Measurements from ENCODE around the gene DUOXA1.
"Not testable (repeated sequence)": the region's sequence is repeated elsewhere in the genome, so short reads cannot be mapped to it uniquely, and the experiment has no call there.

DNA sequence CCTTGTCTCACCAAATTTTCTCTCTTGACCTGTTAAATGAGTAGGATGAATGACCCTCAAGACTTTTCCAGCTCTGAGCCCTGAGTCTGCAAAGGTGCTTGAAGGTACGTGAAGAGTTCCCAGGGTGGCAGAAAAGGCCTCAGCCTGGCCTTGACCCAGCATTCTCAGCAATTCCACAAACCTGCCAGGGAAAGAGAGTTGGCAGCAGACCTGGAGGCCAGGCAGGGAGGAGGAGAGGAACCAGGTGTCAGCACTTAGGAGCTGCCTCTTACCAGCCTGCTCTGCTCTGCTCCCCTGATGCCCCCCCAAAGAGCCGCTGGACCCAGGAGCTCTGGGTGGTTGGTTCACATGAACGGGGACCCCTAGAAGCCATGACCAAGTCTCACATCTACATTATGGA is 49.1 kb downstream of the DUOXA1 start:
- TF ChIP-seq YY1 (tag by site-specific recombination; IDR thresholded peaks at IDR 0.05); ZNF777 (tag by site-specific recombination; IDR thresholded peaks at IDR 0.05; ENCODE audit: borderline replicate concordance); ZBTB21 (tag by site-specific recombination; IDR thresholded peaks at IDR 0.05); ZNF626 (tag by site-specific recombination; IDR thresholded peaks at IDR 0.05); ZNF341 (tag by site-specific recombination; IDR thresholded peaks at IDR 0.05; ENCODE audit: low read depth); PRDM2 (tag by site-specific recombination; IDR thresholded peaks at IDR 0.05; ENCODE audit: borderline replicate concordance); BCL11A (tag by site-specific recombination; IDR thresholded peaks at IDR 0.05; ENCODE audit: low read depth); ZNF585B (tag by site-specific recombination; IDR thresholded peaks at IDR 0.05); ZNF558 (tag by site-specific recombination; IDR thresholded peaks at IDR 0.05); ZSCAN30 (tag by site-specific recombination; IDR thresholded peaks at IDR 0.05); ZNF561 (tag by site-specific recombination; IDR thresholded peaks at IDR 0.05; ENCODE audit: borderline replicate concordance): not testable (repeated sequence)
- TF ChIP-seq, protein P1, sequence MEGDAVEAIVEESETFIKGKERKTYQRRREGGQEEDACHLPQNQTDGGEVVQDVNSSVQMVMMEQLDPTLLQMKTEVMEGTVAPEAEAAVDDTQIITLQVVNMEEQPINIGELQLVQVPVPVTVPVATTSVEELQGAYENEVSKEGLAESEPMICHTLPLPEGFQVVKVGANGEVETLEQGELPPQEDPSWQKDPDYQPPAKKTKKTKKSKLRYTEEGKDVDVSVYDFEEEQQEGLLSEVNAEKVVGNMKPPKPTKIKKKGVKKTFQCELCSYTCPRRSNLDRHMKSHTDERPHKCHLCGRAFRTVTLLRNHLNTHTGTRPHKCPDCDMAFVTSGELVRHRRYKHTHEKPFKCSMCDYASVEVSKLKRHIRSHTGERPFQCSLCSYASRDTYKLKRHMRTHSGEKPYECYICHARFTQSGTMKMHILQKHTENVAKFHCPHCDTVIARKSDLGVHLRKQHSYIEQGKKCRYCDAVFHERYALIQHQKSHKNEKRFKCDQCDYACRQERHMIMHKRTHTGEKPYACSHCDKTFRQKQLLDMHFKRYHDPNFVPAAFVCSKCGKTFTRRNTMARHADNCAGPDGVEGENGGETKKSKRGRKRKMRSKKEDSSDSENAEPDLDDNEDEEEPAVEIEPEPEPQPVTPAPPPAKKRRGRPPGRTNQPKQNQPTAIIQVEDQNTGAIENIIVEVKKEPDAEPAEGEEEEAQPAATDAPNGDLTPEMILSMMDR (tag by site-specific recombination; IDR thresholded peaks at IDR 0.05): not testable (repeated sequence)
- TF ChIP-seq, protein P2, sequence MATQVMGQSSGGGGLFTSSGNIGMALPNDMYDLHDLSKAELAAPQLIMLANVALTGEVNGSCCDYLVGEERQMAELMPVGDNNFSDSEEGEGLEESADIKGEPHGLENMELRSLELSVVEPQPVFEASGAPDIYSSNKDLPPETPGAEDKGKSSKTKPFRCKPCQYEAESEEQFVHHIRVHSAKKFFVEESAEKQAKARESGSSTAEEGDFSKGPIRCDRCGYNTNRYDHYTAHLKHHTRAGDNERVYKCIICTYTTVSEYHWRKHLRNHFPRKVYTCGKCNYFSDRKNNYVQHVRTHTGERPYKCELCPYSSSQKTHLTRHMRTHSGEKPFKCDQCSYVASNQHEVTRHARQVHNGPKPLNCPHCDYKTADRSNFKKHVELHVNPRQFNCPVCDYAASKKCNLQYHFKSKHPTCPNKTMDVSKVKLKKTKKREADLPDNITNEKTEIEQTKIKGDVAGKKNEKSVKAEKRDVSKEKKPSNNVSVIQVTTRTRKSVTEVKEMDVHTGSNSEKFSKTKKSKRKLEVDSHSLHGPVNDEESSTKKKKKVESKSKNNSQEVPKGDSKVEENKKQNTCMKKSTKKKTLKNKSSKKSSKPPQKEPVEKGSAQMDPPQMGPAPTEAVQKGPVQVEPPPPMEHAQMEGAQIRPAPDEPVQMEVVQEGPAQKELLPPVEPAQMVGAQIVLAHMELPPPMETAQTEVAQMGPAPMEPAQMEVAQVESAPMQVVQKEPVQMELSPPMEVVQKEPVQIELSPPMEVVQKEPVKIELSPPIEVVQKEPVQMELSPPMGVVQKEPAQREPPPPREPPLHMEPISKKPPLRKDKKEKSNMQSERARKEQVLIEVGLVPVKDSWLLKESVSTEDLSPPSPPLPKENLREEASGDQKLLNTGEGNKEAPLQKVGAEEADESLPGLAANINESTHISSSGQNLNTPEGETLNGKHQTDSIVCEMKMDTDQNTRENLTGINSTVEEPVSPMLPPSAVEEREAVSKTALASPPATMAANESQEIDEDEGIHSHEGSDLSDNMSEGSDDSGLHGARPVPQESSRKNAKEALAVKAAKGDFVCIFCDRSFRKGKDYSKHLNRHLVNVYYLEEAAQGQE (tag by site-specific recombination; IDR thresholded peaks at IDR 0.05): not testable (repeated sequence)
- TF ChIP-seq, protein P3, sequence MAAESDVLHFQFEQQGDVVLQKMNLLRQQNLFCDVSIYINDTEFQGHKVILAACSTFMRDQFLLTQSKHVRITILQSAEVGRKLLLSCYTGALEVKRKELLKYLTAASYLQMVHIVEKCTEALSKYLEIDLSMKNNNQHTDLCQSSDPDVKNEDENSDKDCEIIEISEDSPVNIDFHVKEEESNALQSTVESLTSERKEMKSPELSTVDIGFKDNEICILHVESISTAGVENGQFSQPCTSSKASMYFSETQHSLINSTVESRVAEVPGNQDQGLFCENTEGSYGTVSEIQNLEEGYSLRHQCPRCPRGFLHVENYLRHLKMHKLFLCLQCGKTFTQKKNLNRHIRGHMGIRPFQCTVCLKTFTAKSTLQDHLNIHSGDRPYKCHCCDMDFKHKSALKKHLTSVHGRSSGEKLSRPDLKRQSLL (tag by site-specific recombination; IDR thresholded peaks at IDR 0.05): not testable (repeated sequence)

Measured in HEK293 (cell line).